ENCODE data around the gene HDGFL2.

HDGFL2 gene

GRCh38 chr19:4503132-4503824, 31.2 kb downstream of the HDGFL2 start:
- Histone ChIP-seq H3K36me3 (ENCODE audit: insufficient read depth, low read length) (peaks cover under 1% of the 10 kb centered on the region; the same call in 1 of the 2 replicates), H3K9me3 (ENCODE audit: low read depth, low read length) (no peaks in the 10 kb centered on the region), H3K27ac (no peak overlapping the region), H3K4me3 (no peak overlapping the region), H3K9ac (ENCODE audit: insufficient read length) (no peak overlapping the region)
- TF ChIP-seq POLR2AphosphoS5 (IDR thresholded peaks at IDR 0.05; ENCODE audit: borderline replicate concordance, low read depth, low read length) (no peak), FOXP2 (optimal IDR thresholded peaks at IDR 0.05; ENCODE audit: control extremely low read depth, extremely low read length, insufficient read depth) (no peak), EZH2 (IDR thresholded peaks at IDR 0.05) (no peak)
- DNase-seq (ENCODE audit: low read depth, low spot score): no peak

GRCh38 chr19:4503825-4504170, 31.7 kb downstream of the HDGFL2 start:
- no peak overlapping the region for H3K9ac ChIP-seq (ENCODE audit: insufficient read length)
- no peak overlapping the region for H3K4me3 ChIP-seq
- no peak for DNase-seq (ENCODE audit: low read depth, low spot score)
- no peaks in the 10 kb centered on the region; the same call in 1 of the 2 replicates for H3K36me3 ChIP-seq (ENCODE audit: insufficient read depth, low read length)
- no peak for TF ChIP-seq EZH2 (IDR thresholded peaks at IDR 0.05)
- TF ChIP-seq POLR2AphosphoS5 (IDR thresholded peaks at IDR 0.05; ENCODE audit: borderline replicate concordance, low read depth, low read length): no peak
- no peak for TF ChIP-seq FOXP2 (optimal IDR thresholded peaks at IDR 0.05; ENCODE audit: control extremely low read depth, extremely low read length, insufficient read depth)
- H3K27ac ChIP-seq: no peak overlapping the region
- H3K9me3 ChIP-seq (ENCODE audit: low read depth, low read length): no peaks in the 10 kb centered on the region

GRCh38 chr19:4504297-4504701, 32.2 kb downstream of the HDGFL2 start:
- no peak for TF ChIP-seq POLR2AphosphoS5 (IDR thresholded peaks at IDR 0.05; ENCODE audit: borderline replicate concordance, low read depth, low read length)
- TF ChIP-seq FOXP2 (optimal IDR thresholded peaks at IDR 0.05; ENCODE audit: control extremely low read depth, extremely low read length, insufficient read depth): no peak
- TF ChIP-seq EZH2 (IDR thresholded peaks at IDR 0.05): no peak

GRCh38 chr19:4504891-4505569, 32.9 kb downstream of the HDGFL2 start:
- TF ChIP-seq POLR2AphosphoS5 (IDR thresholded peaks at IDR 0.05; ENCODE audit: borderline replicate concordance, low read depth, low read length) (no peak), FOXP2 (optimal IDR thresholded peaks at IDR 0.05; ENCODE audit: control extremely low read depth, extremely low read length, insufficient read depth) (no peak), EZH2 (IDR thresholded peaks at IDR 0.05) (no peak)
- Histone ChIP-seq H3K4me3 (no peak overlapping the region), H3K36me3 (ENCODE audit: insufficient read depth, low read length) (no peaks in the 10 kb centered on the region), H3K9me3 (ENCODE audit: low read depth, low read length) (no peaks in the 10 kb centered on the region), H3K27ac (no peak overlapping the region), H3K9ac (ENCODE audit: insufficient read length) (no peak overlapping the region)
- DNase-seq (ENCODE audit: low read depth, low spot score): no peak

More at GRCh38 chr19:4504297-4504701, 32.2 kb downstream of the HDGFL2 start:
- DNase-seq (ENCODE audit: low read depth, low spot score): no peak
- Histone ChIP-seq H3K27ac (no peak overlapping the region), H3K36me3 (ENCODE audit: insufficient read depth, low read length) (no peaks in the 10 kb centered on the region), H3K9me3 (ENCODE audit: low read depth, low read length) (no peaks in the 10 kb centered on the region), H3K9ac (ENCODE audit: insufficient read length) (no peak overlapping the region), H3K4me3 (no peak overlapping the region)

GRCh38 chr19:4505570-4506448, 33.7 kb downstream of the HDGFL2 start:
- H3K36me3 ChIP-seq (ENCODE audit: insufficient read depth, low read length): no peaks in the 10 kb centered on the region
- no peak for DNase-seq (ENCODE audit: low read depth, low spot score)
- no peak overlapping the region for H3K9ac ChIP-seq (ENCODE audit: insufficient read length)
- H3K27ac ChIP-seq: no peak overlapping the region
- TF ChIP-seq FOXP2 (optimal IDR thresholded peaks at IDR 0.05; ENCODE audit: control extremely low read depth, extremely low read length, insufficient read depth) (no peak), POLR2AphosphoS5 (IDR thresholded peaks at IDR 0.05; ENCODE audit: borderline replicate concordance, low read depth, low read length) (no peak), EZH2 (IDR thresholded peaks at IDR 0.05) (no peak)
- H3K4me3 ChIP-seq: no peak overlapping the region
- H3K9me3 ChIP-seq (ENCODE audit: low read depth, low read length): no peaks in the 10 kb centered on the region

- no peak overlapping the region for H3K9ac ChIP-seq (ENCODE audit: insufficient read length)
- no peaks in the 10 kb centered on the region for H3K9me3 ChIP-seq (ENCODE audit: low read depth, low read length)
- no peak overlapping the region for H3K27ac ChIP-seq
- H3K36me3 ChIP-seq (ENCODE audit: insufficient read depth, low read length): no peaks in the 10 kb centered on the region
- TF ChIP-seq EZH2 (IDR thresholded peaks at IDR 0.05): no peak
- no peak for TF ChIP-seq FOXP2 (optimal IDR thresholded peaks at IDR 0.05; ENCODE audit: control extremely low read depth, extremely low read length, insufficient read depth)
- TF ChIP-seq POLR2AphosphoS5 (IDR thresholded peaks at IDR 0.05; ENCODE audit: borderline replicate concordance, low read depth, low read length): no peak
- DNase-seq (ENCODE audit: low read depth, low spot score): no peak
- H3K4me3 ChIP-seq: no peak overlapping the region
Observed at GRCh38 chr19:4506449-4507149, 34.5 kb downstream of the HDGFL2 start.

- Histone ChIP-seq H3K9ac (ENCODE audit: insufficient read length) (no peak overlapping the region), H3K36me3 (ENCODE audit: insufficient read depth, low read length) (no peaks in the 10 kb centered on the region), H3K27ac (no peak overlapping the region), H3K9me3 (ENCODE audit: low read depth, low read length) (no peaks in the 10 kb centered on the region), H3K4me3 (no peak overlapping the region)
- TF ChIP-seq POLR2AphosphoS5 (IDR thresholded peaks at IDR 0.05; ENCODE audit: borderline replicate concordance, low read depth, low read length) (no peak), EZH2 (IDR thresholded peaks at IDR 0.05) (no peak), FOXP2 (optimal IDR thresholded peaks at IDR 0.05; ENCODE audit: control extremely low read depth, extremely low read length, insufficient read depth) (no peak)
- no peak for DNase-seq (ENCODE audit: low read depth, low spot score)
Observed at GRCh38 chr19:4507150-4507452, 35.0 kb downstream of the HDGFL2 start.

- Histone ChIP-seq H3K9me3 (ENCODE audit: low read depth, low read length) (no peaks in the 10 kb centered on the region), H3K4me3 (no peak overlapping the region), H3K36me3 (ENCODE audit: insufficient read depth, low read length) (no peaks in the 10 kb centered on the region), H3K27ac (no peak overlapping the region), H3K9ac (ENCODE audit: insufficient read length) (no peak overlapping the region)
- no peak for TF ChIP-seq POLR2AphosphoS5 (IDR thresholded peaks at IDR 0.05; ENCODE audit: borderline replicate concordance, low read depth, low read length)
- TF ChIP-seq EZH2 (IDR thresholded peaks at IDR 0.05): no peak
- TF ChIP-seq FOXP2 (optimal IDR thresholded peaks at IDR 0.05; ENCODE audit: control extremely low read depth, extremely low read length, insufficient read depth): no peak
- no peak for DNase-seq (ENCODE audit: low read depth, low spot score)
Observed at GRCh38 chr19:4507804-4508203, 35.7 kb downstream of the HDGFL2 start.

Data from SK-N-MC (cell line).